ENCODE measurements around the gene GRPEL1.

DNA sequence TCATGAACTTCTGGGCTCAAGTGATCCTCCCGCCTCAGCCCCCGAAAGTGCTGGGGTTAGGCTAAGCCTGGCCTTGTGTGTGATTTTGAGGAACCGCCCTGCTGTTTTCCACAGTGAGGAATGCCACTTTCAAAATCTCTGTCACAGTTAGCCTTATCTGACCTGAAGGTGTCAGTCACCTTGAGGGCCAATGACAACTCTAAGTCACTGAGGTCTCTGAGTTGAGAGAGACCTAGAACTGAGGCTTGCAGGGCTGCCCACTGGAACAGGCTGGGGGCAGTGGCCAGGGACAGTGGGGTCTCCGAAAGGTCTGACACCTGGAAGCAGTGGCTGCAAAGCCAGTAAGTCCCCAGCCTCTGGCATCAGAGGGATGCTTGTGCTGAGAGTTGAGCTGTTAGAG, 18.6 kb downstream of the GRPEL1 start:
- TF ChIP-seq, protein P1, sequence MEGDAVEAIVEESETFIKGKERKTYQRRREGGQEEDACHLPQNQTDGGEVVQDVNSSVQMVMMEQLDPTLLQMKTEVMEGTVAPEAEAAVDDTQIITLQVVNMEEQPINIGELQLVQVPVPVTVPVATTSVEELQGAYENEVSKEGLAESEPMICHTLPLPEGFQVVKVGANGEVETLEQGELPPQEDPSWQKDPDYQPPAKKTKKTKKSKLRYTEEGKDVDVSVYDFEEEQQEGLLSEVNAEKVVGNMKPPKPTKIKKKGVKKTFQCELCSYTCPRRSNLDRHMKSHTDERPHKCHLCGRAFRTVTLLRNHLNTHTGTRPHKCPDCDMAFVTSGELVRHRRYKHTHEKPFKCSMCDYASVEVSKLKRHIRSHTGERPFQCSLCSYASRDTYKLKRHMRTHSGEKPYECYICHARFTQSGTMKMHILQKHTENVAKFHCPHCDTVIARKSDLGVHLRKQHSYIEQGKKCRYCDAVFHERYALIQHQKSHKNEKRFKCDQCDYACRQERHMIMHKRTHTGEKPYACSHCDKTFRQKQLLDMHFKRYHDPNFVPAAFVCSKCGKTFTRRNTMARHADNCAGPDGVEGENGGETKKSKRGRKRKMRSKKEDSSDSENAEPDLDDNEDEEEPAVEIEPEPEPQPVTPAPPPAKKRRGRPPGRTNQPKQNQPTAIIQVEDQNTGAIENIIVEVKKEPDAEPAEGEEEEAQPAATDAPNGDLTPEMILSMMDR (IDR thresholded peaks at IDR 0.05), result no peak
- TF ChIP-seq POLR2A (IDR thresholded peaks at IDR 0.05), result no peak

Measured in lower leg skin (tissue), 3 donors.